Ovary (tissue), 3 donors: Measurements from ENCODE around the gene BABAM2.
"Not testable (repeated sequence)": the region's sequence is repeated elsewhere in the genome, so short reads cannot be mapped to it uniquely, and the experiment has no call there.

Experiments used
- CTCF ChIP-seq, 3 donors: fragments of 450-650 bp in 2 of 3; fragments of 200-600 bp in 1 of 3; IDR thresholded peaks; one replicate each; pipeline versions ENCODE4 v1.5.1 to v1.8.0; 2016 to 2022; ENCODE audit warnings: antibody characterized with exemption in 3 of 3, mild to moderate bottlenecking in 1 of 3
- EP300 ChIP-seq: sonication (generic); formaldehyde crosslinking; IDR thresholded peaks from one replicate; pipeline ENCODE4 v1.6.1; 2017; ENCODE audit warnings: antibody characterized with exemption
- POLR2A ChIP-seq: fragments of 450-650 bp; IDR thresholded peaks from one replicate; pipeline ENCODE4 v1.6.1; 2017; ENCODE audit warnings: antibody characterized with exemption, mild to moderate bottlenecking, moderate library complexity
- donor health status: DM: no; HTN: no; CAD: no.

GRCh38 chr2:28331797-28332196 is 441.3 kb downstream of the BABAM2 start:
- not testable (repeated sequence) for TF ChIP-seq CTCF (IDR thresholded peaks at IDR 0.05); EP300; POLR2A
